Right lobe of liver (tissue), 4 donors: Measurements from ENCODE around the gene RARB.

Experiments used
- POLR2A ChIP-seq: fragments of 450-650 bp; IDR thresholded peaks from one replicate; pipeline ENCODE4 v1.6.1; 2017; ENCODE audit warnings: antibody characterized with exemption, mild to moderate bottlenecking
- TF ChIP-seq, protein P1 (sequence below), 4 donors: fragments of 200-600 bp in 3 of 4; fragments of 450-650 bp in 1 of 4; IDR thresholded peaks; one replicate each; pipeline versions ENCODE4 v1.5.1 to v1.8.0; 2016 to 2022; ENCODE audit warnings: antibody characterized with exemption in 4 of 4, mild to moderate bottlenecking in 2 of 4
- donor health status: DM: no; HTN: no; CAD: no.
- donor health status: DM: no; HTN: no; CAD: no.
- donor health status: DM: no; HTN: yes; CAD: no.

DNA sequence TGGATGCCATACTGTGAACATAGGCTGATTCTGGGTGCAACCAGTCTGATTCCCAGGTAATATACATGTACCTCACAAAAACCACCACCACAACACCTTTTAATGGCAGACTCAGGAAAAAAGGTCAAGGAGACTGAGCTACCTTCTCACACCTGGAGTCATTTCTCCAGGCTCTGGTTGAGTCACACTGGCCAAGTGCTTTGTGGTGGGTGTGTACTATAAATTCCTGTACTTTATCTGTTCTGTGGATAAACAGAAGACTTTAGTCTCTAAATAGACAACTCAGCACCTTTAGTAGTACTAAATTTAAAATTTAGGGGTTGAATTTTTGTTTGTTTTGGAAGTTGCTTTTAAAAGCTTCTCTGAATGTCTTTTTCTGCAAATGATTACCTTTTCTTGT lies 190.0 kb downstream of the RARB start:
- TF ChIP-seq, protein P1, sequence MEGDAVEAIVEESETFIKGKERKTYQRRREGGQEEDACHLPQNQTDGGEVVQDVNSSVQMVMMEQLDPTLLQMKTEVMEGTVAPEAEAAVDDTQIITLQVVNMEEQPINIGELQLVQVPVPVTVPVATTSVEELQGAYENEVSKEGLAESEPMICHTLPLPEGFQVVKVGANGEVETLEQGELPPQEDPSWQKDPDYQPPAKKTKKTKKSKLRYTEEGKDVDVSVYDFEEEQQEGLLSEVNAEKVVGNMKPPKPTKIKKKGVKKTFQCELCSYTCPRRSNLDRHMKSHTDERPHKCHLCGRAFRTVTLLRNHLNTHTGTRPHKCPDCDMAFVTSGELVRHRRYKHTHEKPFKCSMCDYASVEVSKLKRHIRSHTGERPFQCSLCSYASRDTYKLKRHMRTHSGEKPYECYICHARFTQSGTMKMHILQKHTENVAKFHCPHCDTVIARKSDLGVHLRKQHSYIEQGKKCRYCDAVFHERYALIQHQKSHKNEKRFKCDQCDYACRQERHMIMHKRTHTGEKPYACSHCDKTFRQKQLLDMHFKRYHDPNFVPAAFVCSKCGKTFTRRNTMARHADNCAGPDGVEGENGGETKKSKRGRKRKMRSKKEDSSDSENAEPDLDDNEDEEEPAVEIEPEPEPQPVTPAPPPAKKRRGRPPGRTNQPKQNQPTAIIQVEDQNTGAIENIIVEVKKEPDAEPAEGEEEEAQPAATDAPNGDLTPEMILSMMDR (IDR thresholded peaks at IDR 0.05), result no peak
- no peak for TF ChIP-seq POLR2A
